NCI-H526 treated with DMSO at 0.1 percent for 48 hours (cell line): ENCODE measurements around the gene CARD11.

Experiments
- DNase-seq: peaks from one replicate; lab custom pipeline; 2025; lab: John Stamatoyannopoulos, UW

Gene CARD11

GRCh38 chr7:3043544-3044371 lies at the start of gene CARD11:
TSS of gene CARD11 (minus strand) at chr7:3043867. CDS start at chr7:2958506, 85,361 bp downstream.
- no peak for DNase-seq

- DNase-seq: no peak
Observed at GRCh38 chr7:3092468-3092867, 48.8 kb upstream of the CARD11 start.

GRCh38 chr7:3091631-3092030 lies 48.0 kb upstream of the CARD11 start:
- no peak for DNase-seq

DNA sequence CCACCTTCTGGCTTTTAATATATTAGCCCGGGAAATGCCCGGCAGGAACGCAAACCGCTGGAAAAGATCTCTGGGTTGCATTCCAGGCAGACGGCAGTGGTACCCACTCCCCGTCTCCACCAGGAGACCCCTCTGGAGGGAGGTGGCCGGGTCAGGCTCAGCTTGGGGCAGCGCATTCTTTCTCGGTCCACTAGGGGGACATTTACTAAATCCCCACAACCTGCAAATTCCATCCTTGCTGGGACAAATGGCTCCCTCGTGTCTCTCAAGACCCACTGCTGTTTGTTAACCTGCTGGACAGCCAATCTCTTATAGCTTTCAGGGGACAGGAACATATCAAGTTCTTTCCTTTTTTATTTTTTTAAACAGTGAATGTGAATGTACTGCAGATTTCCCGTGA lies 45.8 kb upstream of the CARD11 start:
- DNase-seq: no peak

GRCh38 chr7:3087243-3087755 lies 43.6 kb upstream of the CARD11 start:
- no peak for DNase-seq

GRCh38 chr7:3083350-3083749 lies 39.7 kb upstream of the CARD11 start:
- no peak for DNase-seq

DNA sequence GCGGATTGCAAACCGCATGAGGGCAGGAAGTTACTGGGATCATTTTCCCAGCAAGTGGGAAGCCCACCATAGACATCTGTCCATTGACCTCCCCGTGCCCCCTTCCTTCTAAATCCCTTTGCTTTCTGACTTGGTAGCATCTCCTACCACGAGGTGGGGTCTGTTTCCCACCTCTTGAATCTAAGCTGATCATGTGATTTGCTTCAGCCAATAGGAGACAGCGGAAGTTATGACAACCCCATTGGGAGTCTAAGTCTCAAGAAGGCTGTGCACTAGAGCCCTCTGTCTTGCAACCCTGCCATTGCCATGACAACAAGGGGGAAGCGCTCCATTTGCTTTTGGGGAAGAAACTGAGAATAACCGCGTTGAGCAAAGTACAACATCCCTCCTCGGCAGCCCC lies 39.2 kb upstream of the CARD11 start:
- no peak for DNase-seq

GRCh38 chr7:3082386-3082785 lies 38.7 kb upstream of the CARD11 start:
- no peak for DNase-seq

GRCh38 chr7:3080106-3080505 lies 36.4 kb upstream of the CARD11 start:
- DNase-seq: no peak

DNA sequence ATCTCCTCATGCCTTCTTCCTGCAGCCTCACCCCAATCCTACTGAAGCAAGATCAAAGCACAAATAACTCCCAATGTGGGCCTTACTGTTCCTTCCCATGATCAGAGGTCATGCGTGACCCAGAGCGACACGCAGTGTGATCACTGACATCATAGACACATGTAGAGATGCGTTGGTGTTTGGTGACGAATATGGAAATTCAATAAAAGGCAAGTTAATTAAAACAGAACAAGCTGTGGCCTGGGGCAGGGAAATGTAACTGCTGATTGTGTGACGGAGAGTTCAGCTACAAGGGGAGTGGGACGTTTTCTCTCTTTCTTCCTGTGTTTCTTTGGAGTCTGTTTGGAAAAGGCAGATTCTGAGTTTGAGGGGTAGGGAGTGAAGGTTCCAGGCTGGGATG lies 34.8 kb upstream of the CARD11 start:
- DNase-seq: no peak

DNA sequence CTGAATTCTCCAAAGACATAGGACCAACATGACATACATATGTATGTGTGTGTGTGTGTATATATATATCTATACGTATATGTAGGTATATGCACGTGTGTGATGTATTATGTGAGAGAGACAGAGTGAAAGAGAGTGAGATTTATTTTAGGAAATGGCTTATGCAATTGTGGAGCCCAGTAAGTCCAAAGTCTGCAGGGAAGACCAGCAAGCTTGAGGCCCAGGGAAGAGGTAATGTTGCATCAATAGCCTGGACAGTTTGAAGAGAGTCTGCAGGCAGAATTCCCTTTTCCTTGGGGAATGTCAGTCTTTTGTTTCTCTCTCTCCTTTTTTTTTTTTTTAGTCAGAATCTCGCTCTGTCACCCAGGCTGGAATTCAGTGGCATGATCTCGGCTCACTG lies 33.0 kb upstream of the CARD11 start:
- no peak for DNase-seq

DNA sequence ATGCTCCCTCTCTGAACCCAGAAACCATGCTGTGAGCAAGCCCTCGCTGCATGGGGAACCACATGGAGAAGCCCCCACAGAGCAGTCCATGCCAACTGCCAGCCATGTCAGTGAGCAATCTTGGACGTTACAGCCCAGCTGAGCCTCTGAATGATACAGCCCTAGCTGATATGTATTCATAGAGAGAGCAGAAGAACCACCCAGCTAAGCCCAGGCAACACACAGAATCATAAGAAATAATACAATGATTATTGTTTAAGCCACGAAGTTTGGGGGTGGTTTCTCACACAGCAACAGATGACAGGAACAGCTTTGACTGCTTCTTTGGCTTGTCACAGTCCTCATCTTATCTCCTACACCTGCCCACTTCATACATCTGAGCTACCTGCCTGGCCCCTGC lies 32.5 kb upstream of the CARD11 start:
- no peak for DNase-seq

- DNase-seq: no peak
Observed at GRCh38 chr7:3075441-3075840, 31.8 kb upstream of the CARD11 start.

DNA sequence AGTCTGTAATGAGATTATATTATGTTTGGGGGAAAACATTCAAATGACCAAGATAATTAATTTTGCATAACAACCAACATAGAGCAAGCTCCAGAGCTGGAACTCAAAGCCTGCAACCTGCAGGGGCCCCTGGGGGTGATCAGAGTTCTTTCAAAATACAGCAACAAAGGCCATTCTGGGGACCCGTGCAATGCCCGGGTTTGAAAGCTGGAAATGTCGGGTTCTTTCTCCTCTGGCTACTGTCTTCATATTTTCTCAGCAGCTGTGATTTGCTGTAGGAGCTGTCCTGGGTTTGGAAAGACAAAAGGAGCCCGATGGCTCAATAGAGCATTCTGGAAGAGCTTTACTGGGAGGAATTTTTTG lies 30.8 kb upstream of the CARD11 start:
- no peak for DNase-seq

GRCh38 chr7:3073763-3074458 lies 30.2 kb upstream of the CARD11 start:
- DNase-seq: no peak

GRCh38 chr7:3070908-3071307 lies 27.2 kb upstream of the CARD11 start:
- no peak for DNase-seq

DNA sequence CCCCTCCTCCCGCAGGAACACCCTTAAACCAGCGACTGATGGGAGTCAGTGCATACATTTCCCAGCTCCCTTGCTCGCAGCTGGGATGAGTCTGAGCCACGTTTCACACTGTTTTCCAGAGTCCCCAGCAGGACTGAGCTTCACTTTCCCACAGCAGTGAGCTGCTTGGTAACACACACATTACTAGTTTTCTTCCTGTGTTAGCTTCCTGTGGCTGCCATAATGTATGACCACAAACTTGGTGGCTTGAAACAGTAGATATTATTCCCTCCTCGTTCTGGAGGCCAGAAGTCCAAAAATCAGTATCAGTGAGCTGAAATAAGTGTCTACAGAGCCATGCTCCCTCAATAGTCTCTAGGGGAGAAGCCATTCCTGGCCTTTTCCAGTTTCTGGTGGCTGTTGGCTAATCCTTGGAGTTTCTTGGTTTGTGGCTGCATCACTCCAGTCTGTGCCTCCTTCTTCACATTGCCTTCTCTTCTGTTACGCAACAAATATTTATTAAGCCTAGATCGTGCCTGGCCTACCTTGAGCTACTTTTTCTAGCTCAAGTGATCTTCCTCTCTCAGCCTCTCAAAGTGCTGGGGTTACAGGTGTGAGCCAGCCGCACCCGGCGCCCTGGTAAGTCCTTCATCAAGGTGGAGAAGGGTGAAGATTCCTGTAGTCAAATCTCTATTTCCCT lies 26.2 kb upstream of the CARD11 start:
- DNase-seq: no peak

- no peak for DNase-seq
Observed at GRCh38 chr7:3068530-3068929, 24.9 kb upstream of the CARD11 start.

GRCh38 chr7:3067606-3068380 lies 24.1 kb upstream of the CARD11 start:
- no peak for DNase-seq

- no peak for DNase-seq
Observed at GRCh38 chr7:3067193-3067592, 23.5 kb upstream of the CARD11 start.

- no peak for DNase-seq
Observed at GRCh38 chr7:3066506-3066905, 22.8 kb upstream of the CARD11 start.

GRCh38 chr7:3065724-3066143 lies 22.1 kb upstream of the CARD11 start:
- DNase-seq: no peak
